Middle frontal gyrus (tissue), 1 donor: ENCODE data around the gene ZBTB21.

Experiments
- DNase-seq: peaks from one replicate; pipeline ENCODE4 v3.0.0-alpha.2; 2015; ENCODE audit warnings: low spot score; ENCODE audit errors: extremely low spot score

Gene ZBTB21

DNA sequence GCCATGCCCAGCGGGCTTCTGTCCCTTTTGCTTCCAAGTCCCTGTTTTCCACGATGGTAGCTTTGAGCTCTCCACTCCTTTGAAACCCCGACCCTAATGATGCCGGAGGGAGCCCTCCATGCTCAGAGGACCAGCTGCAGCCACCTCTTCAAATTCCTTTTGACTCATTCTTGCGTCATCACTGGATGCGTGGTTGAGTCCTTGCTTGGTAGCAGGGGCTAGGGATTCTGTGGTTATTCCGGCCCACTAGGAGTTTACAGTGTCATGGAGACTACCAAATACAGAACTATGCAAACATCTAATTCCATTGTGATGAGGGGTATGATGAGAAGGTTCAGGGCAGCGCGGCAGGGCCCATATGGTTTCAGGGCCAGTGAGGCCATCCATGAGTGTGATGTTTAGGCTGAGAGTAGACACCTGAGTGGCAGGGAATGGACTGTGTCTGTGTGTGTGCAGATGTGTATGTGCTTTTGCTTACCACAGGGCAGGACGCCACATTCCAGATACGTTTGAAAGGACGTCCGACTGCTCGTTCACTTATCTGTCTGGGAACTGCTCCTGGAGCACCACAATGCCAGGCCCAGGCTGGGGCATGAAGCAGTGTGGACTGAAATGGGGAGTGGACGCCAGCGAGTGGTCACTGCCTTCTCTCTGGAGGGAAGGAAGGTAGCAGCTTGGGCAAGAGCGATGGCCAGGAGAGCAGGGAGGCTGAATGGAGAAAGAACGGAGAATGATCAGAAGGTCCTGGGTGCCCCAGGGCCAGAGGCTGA is 30.4 kb upstream of the ZBTB21 start:
- DNase-seq: no peak

DNA sequence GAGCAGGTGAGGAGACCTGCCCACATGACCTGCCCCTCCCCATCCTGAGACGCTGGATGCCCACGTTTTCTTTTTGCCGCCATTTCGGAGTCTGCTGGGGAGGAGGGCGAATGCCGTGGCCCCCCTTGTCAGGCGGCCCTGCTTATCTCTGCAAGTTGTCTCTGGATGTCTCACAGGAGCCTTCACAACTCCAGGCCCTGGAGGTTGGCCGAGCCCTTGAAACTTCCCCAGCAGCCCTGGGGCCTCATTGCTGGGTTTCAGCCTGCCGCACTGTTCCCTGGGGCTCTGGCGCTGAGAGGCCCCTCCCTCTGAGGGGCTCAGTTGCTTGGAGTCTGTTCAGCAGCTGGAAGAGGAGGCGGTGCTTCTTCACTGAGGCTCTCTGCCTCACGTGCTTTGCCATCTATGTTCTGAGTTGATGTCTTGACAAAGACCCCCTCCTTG is 29.8 kb upstream of the ZBTB21 start:
- no peak for DNase-seq

DNA sequence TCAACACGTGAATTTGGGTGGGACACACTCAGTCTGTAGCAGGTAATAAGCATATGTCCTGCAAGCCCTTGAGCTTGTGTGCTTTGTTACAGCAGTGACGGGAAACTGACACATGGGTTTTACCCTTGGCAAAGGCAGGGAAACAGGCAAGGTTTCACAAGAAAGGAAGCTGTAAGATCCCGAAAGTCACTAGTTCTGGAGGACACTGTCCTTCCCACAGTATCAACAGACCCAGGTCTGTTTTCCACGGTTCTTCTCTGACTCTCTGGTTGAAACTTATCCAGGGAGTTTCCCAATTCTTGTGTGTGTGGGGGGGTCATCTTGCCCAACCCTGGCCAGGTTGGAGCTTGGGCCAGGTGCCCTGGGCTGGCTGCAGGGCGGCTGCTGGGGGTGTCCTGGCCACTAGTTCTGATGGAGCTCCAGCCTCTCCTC is 29.3 kb upstream of the ZBTB21 start:
- no peak for DNase-seq

DNA sequence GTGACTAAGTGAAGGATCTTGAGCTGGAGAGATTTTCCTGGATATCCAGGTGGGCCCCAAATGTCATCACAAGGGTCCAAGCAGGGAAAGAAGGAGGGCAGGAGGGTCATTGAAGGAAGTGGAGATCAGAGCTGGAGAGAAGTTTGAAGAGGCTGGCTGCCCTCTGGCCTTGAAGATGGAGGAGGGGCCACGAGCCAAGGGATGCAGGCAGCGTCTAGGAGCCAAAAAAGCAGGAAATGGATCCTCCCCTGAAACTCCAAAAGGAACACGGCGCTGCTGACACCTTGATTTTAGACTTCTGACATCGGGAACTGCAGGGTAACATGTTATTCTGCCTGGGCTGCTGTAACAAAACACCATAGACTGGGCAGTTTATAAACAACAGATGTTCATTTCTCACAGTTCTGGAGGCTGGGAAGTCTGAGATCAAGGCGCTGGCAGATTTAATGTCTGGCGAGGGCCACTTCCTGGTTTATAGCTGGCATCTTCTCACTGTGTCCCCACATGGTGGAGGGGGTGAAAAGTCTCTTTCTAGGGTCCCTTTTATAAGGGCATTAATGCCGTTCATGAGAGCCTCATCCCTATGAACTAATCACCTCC is 28.8 kb upstream of the ZBTB21 start:
- DNase-seq: no peak

DNA sequence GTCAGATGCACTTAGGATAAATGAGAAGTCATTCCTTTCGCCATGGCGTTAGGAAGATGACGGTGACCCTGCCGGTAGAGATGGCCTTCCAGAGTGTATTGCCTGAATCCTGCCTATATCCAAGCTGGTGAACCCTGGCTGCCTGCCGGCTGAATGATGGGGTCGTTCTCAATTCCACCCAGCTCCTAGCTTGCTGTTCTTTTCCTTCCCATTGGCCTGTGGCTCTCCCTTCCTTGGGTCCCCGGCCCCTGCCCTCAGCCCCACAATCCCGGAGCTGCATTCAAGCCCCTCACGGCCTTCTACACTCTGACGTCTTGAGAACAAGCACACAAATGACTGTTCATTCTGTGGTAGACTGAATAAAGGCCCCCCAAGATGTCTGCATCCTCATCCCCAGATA is 28.2 kb upstream of the ZBTB21 start:
- DNase-seq: no peak

DNA sequence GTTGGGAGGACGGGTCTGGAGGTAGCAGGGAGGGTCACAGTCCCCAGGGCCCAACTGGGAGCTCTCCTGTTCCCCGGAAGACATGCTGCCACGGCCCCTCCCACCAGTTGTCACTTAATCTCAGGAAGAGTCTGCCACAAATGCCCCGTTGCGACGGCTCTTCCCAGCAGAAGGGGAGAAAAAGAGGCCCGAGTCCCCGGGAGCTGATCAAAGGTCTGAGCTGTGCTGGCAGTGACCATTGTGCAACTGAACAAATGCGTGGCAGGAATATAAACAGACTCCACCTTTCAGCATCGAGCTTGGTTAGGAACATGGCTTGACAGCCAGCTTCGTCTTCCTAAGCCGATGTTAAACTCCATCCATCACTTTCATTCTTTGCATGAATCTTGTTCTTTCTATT is 27.8 kb upstream of the ZBTB21 start:
- no peak for DNase-seq

DNA sequence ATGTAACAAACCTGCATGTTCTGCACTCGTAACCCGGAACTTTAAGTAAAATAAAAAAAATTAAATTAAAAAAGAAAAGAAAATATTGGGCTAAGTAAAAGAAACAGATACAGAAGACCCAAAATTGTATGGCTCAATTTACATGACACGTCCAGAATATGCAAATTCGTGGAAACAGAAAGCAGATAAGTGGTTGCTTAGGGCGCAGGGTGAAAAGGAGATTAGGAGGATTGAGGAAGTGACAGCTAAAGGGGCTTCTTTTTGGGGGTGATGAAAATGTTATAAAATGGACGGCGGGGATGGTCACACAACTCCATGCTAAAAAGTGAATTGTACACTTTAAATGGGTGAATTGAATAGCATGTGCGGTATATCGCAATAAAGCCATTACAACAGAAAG is 27.4 kb upstream of the ZBTB21 start:
- no peak for DNase-seq

DNA sequence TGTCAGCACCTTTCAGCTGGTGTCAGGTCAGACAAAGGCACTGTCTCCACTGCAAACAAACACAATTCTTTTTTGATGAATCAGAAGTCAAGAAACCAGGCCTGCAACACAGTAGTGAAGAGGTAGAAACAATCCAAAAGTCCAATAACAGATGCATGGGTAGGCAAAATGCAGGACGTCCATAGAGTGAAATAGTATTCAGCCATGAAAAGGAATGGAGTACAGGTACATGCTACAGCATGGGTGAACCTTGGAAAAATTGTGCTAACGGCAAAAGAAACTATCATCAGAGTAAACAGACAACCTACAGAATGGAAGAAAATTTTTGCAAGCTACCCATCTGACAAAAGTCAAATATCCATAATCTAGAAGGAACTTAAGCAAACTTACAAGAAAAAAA is 26.2 kb upstream of the ZBTB21 start:
- DNase-seq: no peak

DNA sequence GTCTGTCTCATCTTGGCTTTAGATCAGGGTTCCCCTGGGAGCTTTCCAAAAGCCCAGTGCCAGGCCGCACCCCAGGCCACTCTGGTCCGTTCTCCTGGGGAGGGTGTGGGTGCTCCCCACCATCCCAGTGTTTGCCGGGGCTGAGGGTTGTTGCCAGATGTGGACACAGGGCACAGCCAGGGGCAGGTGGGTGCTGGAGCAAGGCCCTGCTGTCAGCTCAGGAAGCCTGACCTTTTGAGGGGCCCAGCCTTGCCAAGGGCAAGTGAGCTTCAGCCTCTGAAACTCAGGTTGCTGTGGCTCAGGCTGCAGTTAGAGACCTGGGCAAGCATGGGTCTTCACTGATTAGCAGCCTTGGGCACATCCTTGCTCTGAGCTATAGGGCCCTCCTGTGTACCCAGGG is 22.8 kb upstream of the ZBTB21 start:
- no peak for DNase-seq

DNA sequence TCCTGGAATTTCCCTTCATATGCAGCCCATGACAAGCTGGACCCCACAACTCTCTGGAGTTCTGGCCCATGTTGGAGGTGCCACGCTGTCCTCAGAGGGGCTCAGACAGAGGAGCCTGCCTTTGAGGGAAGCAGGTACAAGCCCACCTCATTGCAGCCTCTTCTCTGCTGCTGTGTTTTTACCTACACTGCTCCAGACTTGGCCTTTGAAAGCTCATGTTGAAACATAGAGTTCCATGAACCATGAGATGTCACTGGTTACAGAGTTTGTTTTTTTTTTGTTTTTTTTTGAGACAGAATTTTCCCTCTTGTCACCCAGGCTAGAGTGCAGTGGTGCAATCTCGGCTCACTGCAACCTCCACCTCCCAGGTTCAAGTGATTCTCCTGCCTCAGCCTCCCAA is 22.1 kb upstream of the ZBTB21 start:
- DNase-seq: no peak

DNA sequence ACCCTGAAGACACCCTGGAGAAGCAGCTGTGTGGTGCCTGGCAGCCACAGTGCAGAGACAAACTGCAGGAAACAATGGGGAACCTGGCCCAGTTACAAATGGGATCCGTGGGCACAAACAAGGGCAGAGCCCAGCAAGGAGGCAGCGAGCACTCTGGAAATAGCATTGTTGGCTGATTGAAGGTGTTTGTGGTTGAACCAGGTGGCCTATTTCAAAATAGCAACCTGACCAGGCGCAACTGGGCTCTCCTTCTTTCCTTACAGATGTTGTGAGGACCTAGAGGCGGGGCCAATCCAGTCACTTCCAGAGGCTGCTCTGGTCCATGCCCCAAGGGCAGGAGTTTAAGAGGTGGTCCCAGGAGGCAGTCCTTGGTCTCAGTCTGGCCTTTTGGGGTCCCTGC is 21.7 kb upstream of the ZBTB21 start:
- no peak for DNase-seq

DNA sequence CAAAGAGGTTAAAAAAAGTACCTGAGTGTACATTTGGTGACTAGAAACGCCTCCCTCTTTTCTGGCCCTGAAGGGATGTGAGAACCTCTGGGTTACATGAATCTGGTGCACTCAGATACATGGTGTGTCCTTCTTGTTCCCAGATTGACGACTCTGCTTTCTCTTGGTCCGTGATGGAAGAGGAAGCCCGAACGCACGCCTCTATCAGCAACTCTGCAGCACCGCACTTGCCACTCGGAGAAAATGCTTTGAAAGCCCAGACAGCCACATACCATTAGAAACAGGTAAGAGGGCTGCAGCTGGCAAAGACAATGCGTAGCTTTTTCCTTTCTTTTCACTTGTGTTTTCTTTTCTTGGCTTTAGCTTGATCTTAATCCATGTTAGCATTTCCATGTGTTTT is 21.1 kb upstream of the ZBTB21 start:
- DNase-seq: no peak

DNA sequence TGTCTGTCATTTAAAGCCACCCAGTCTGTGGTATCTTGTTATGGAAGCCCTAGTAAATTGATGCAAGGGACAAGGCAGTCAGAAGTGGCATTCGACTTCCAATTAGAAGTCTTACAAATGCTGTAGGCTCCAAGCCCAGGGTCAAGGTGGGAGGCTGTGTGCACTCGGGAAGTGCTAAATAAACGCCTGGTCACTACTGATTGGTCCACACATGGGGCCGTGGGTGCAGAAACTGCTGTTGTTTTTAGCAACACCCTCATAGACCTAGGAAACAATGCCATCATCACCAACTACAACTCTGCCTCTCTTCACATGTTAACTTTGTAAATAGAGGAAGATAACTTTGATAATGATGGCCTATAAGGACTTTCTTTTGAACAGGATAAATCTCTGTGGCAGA is 20.2 kb upstream of the ZBTB21 start:
- no peak for DNase-seq

DNA sequence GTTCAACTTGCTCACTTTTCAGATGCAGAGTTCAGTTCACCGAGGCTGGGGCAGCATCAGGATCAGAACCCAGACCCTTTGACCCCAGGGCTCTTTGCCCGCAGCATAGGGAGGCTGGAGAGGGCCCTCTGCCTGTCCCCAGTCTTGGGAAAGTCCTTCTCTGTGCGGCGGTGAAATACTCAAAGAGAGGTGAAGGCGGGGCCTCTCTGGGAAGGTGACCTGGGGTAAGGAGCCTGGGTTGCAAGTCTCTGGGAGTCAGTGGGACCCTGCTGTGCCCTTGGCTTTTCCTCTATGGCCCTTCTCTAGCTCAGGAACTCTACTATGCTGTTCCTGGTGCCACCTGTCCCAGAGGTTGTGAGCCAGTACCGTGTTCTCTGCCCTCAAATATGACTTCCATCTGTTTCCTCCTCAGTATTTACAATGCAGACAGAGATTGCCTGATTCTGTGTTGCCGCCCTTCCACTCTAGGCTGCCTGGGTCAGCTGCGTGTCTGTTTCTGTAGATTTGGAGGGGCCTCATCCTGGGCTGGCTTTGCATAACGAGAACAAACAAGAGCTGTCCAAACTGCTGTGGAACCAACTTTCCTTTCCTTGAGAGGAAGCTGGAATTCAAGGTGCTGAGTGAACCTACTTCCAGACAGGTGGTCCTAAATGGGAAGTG is 18.7 kb upstream of the ZBTB21 start:
- no peak for DNase-seq

DNA sequence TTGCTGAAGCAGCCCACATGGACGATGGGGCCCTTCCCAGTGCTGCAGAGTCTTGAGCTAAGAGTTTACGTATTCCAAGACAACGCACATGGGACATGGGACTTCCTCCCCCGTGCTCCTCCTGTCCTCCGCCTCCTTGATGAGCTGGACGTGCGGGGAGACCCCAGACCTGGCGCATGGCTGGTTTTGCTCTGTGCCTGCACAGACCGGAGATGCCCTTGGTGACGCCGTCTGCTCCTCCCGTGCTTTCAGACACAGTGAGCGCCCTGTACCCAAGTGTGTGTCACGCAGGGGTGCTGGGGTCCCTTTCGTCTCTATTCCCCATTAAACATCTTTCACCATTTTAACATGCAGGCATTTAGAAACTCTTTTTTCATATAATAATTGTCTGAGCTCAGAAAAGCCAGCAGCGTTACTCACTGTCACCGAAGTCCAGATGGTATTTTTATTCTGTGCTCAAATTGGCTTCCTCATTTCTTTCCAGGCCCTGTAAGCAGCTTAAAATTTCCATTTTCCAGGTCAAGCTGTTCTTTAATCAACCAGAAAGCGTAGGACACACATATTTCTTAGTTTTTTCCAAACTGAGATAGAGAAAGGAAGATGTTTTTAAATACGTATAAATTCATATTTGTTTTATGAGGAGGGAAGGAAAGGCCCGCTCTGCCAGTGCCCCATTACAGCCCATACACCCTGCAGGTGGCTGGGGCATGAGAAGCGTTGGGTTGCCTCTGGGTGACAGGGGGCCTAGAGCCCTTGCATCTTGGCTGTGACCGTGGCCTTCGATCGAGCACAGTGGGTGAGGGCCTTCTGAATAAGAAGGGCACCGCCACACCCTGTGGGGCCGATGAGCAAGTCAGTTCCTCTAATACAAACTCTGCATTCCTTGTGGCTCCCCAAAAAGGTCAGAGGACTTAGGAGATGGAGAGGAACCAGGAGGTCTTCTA is 17.9 kb upstream of the ZBTB21 start:
- DNase-seq: no peak

DNA sequence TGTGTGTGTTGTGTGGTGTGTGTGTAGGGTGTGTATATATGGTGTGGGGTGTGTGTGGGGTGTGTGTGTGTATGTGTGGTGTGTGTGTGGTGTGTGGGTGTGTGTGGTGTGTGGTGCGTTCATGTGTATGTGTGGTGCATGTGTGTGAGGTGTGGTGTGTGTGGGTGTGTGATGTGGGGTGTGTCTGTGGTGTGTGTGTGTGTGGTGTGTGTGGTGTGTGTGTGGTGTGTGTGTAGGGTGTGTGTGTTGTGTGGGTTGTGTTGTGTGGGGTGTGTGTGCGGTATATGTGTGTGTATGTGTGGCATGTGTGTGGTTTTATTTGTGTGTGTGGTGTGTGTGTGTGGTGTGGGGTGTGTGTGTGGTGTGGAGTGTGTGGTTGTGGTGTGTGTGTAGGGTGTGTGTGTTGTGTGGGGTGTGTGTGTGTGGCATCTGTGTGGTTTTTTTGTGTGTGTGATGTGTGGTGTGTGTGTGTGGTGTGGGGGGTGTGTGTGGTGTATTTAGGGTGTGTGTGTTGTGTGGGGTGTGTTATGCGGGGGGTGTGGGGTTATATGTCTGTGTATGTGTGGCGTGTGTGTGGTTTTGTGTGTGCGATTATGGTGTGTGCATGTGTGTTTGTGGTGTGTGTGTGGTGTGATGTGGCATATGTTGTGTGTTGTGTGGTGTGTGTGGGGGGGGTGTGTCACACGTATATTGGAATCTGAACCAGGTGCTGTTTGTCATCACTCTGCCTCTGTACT is 17.1 kb upstream of the ZBTB21 start:
- DNase-seq: no peak

DNA sequence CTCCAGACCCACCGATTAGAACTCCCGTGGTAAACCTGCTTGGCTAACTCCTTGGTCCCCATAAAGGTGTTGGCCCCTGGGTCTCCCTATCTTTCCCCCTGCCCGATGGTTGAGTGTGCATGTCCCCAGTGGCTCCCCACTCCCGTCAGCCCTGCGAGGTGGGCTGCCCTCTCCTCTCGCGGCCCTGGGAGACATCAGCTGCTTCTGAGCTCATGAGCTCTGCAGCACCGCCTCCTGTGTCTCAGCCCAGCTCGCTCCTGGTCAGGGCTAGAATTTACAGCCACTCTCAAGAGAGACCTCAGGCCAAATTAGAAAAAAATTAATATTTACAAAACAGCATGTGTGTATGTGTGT is 15.9 kb upstream of the ZBTB21 start:
- no peak for DNase-seq

DNA sequence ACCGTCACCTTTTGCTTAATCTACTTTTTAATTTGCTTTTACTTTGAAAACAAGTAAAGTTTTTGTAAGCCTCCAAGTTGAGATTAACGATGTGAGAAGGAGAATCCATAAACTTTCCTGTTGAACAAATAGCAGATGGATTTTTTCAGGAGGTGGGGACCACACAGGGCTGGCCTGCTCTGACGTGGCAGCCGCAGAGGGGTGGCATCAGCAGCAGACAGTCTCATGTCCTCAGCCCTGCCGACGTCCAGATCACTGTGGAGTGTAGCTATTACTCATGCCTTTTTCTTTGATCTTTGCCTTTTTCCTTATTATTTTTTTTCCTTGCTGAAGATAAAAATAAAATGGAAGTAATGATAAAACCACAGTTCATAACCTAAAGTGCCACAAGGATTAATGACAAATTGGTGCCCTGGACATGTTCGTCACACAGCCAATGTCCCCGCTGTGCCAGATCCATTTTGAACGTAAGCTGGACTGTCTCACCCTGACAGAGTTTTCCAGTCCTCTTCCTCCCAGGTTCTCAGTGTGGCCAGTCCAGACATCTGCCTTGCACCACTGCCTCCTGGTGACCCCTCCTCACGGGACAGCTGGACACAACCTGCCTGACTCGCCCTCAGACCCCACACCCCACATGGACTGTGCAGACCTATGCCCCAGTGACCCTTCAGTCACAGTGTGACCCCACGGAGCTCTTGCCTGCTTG is 15.4 kb upstream of the ZBTB21 start:
- no peak for DNase-seq

DNA sequence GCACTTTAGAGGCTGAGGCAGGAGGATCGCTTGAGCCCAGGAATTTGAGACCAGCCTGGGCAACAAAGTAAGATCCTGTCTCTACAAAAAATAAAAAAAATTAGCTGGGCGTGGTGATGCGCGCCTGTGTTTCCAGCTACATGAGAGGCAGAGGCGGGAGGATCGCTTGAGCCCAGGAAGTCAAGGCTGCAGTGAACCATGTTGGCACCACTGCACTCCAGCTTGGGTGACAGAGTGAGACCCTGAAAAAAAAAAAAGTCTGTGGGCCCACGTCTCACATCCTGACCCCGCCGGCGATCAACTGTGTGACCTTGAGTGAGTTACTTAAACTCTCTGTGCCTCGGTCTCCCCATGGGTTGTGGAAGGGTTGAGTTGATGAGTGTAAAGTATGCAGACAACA is 12.7 kb upstream of the ZBTB21 start:
- DNase-seq: no peak

DNA sequence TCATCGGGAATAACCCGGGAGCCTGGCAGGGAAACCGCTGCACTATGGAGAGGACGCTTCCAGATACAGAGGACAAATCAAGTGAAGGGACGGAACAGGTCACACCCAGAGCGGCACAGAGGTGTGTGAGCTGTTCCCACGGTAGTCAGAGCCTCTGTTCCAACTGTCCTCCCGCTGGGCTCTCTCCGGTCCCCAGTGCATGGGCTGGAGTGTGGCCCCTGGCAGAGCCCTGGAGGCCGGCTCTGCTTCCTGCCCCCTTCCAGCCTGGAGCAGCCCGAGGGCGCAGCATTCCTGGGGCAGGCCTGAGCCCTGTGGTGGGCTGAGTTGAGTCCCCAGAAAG is 11.9 kb upstream of the ZBTB21 start:
- DNase-seq: no peak
